Activated T-helper 17 cell treated with anti-CD3 and anti-CD28 coated beads, Interleukin-2, amount 50 U/mL, for 72 hours (primary cell): ENCODE data around the gene HEXB. TPM values are rescaled to one million over a fixed set of nuclear protein-coding genes. Genes with fewer than 3 reads are reported as not detected.
A peak's percentile ranks its signal among the peaks of the same experiment; 100 is the strongest.
"Not testable (repeated sequence)": the region's sequence is repeated elsewhere in the genome, so short reads cannot be mapped to it uniquely, and the experiment has no call there.

Source experiments
- ATAC-seq: fragments of 150-1000 bp; cut with Tn5 transposase; replicated peaks from 2 replicates; pipeline ENCODE4 v1.10.0; 2021; ENCODE audit warnings: mild to moderate bottlenecking, moderate library complexity
- H3K27ac Mint-ChIP-seq: one replicate; pipeline ENCODE4 v1.8.0; 2022; ENCODE audit warnings: mixed read lengths
- H3K27me3 Mint-ChIP-seq: one replicate; pipeline ENCODE4 v1.8.0; 2022; ENCODE audit warnings: mixed read lengths
- H3K36me3 Mint-ChIP-seq: one replicate; pipeline ENCODE4 v1.8.0; 2022; ENCODE audit warnings: low read depth, mild to moderate bottlenecking, mixed read lengths
- H3K4me1 Mint-ChIP-seq: one replicate; pipeline ENCODE4 v1.8.0; 2022; ENCODE audit warnings: mixed read lengths
- H3K4me3 Mint-ChIP-seq: one replicate; pipeline ENCODE4 v1.8.0; 2022; ENCODE audit warnings: mild to moderate bottlenecking, mixed read lengths
- H3K9me3 Mint-ChIP-seq: one replicate; pipeline ENCODE4 v1.8.0; 2022; ENCODE audit warnings: mixed read lengths
- total RNA-seq, 2 donors: library from RNA; stranded (reverse); gene quantifications; one replicate each; pipeline ENCODE4 v1.2.3, GENCODE V29; 2022

Gene HEXB
- total RNA-seq, 2 donors from 2014 or later: 42.4 to 79.0 TPM

GRCh38 chr5:74672215-74672877 lies 12.7 kb upstream of the HEXB start:
- no peak for ATAC-seq
- Mint-ChIP-seq H3K36me3 (no peaks in the 10 kb centered on the region), H3K4me3 (no peak overlapping the region), H3K4me1 (no peaks in the 10 kb centered on the region), H3K27me3 (peaks cover 13% of the 10 kb centered on the region), H3K9me3 (no peaks in the 10 kb centered on the region), H3K27ac (no peak overlapping the region)

DNA sequence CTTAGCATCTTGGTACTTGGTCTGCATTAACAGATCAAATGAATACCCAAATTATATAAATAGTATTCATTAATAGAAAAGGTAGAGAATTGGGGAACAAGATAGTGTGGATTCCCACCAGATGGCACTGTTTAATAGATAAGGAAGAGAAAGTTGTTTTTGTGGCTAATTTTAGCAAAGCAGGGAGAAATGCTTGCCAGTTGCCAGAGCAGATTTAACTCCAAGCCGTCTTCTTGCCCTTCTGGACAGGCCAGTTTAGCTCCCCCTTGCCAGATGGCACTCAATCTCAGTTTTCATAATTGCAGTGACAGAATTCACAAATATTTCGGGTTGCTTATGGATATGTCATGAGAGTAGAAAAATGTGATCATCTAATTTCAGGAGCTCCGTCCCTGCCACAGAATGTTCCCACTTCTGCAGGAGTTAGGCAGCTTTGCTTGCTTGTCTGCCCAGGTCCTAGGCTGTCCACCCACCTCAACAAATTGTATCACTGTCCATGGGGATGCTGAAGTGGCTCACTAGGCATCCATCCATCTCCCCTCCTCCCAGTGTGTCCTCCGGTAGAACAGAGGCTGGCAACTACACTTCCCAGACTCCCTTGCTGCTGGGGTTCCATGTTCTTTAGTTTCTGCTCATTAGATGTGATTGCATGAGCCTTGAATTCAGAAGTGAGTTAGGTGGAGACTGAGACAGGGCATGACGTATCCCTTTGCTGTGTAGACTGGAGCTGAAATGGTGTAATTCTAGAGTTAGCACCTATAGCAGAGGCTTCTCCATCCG lies 11.8 kb upstream of the HEXB start:
- H3K4me3 Mint-ChIP-seq: no peak overlapping the region
- no peak for ATAC-seq
- H3K36me3 Mint-ChIP-seq: no peaks in the 10 kb centered on the region
- no peak overlapping the region for H3K27ac Mint-ChIP-seq
- H3K9me3 Mint-ChIP-seq: no peaks in the 10 kb centered on the region
- H3K4me1 Mint-ChIP-seq: no peaks in the 10 kb centered on the region
- H3K27me3 Mint-ChIP-seq: peaks cover 13% of the 10 kb centered on the region

GRCh38 chr5:74676466-74676865 lies 8.6 kb upstream of the HEXB start:
- not testable (repeated sequence) for H3K36me3 Mint-ChIP-seq, ATAC-seq, H3K9me3 Mint-ChIP-seq, H3K4me3 Mint-ChIP-seq, H3K27ac Mint-ChIP-seq, H3K4me1 Mint-ChIP-seq
- peaks cover 19% of the 10 kb centered on the region for H3K27me3 Mint-ChIP-seq

- not testable (repeated sequence) for H3K27ac Mint-ChIP-seq, H3K4me3 Mint-ChIP-seq, H3K9me3 Mint-ChIP-seq, H3K4me1 Mint-ChIP-seq, ATAC-seq, H3K36me3 Mint-ChIP-seq
- H3K27me3 Mint-ChIP-seq: peaks cover 13% of the 10 kb centered on the region
These were observed 6.9 kb upstream of the HEXB start for GRCh38 chr5:74678123-74678522.

DNA sequence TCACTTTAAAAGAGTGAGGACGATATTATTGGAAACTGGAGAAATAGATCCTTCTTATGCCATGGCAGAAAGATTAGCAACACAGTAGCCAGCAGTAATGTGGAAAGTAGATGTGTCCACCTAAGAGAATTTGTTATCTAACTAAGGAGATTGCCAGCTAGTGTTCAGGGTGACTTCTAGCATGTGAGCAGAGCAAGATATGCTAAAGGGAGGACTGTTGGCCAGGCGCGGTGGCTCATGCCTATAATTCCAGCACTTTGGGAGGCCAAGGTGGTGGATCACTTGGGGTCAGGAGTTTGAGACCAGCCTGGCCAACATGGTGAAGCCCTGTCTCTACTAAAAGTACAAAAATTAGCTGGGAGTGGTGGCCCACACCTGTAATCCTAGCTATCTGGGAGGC lies 5.7 kb upstream of the HEXB start:
- not testable (repeated sequence) for H3K4me3 Mint-ChIP-seq, H3K27ac Mint-ChIP-seq, ATAC-seq, H3K9me3 Mint-ChIP-seq, H3K27me3 Mint-ChIP-seq, H3K36me3 Mint-ChIP-seq, H3K4me1 Mint-ChIP-seq

- Mint-ChIP-seq H3K27ac (no peak overlapping the region), H3K36me3 (no peaks in the 10 kb centered on the region), H3K27me3 (peaks cover 9% of the 10 kb centered on the region), H3K4me3 (no peak overlapping the region), H3K4me1 (no peaks in the 10 kb centered on the region), H3K9me3 (no peaks in the 10 kb centered on the region)
- no peak for ATAC-seq
These were observed 5.1 kb upstream of the HEXB start for GRCh38 chr5:74679966-74680365.

DNA sequence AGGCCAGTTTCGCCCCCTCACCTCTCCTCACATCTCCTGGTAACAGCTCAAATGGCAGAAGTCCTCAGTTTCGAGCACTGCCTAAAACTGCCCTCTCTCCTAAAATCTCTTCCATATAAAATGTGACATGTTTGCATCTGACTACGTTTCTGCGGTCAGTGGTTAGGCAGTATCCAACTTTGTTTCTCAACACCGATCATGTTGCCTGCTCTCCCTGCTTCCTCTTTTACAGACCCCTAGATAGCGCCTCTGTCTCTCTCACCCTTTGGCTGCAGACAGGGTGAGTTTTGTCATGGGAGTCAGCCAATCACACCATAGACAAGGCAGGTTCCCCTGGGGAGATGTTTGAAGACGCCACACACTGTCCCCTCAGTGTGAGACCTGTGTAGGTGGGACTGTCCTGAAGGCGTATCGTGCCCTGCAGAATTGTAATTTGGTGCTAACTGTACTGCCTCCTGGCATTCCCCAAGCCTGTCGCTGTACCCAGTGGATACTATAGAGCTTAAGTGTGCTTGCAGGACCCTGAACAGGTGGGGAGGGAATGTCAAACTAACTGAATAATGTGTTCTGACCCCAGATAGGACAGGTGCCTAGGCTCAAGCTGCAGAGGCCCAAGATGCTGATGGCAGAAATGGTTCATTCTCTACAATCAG lies 1.1 kb downstream of the HEXB start:
- Mint-ChIP-seq H3K9me3 (no peaks in the 10 kb centered on the region), H3K27ac (peak overlapping the region; percentile 70), H3K36me3 (peaks cover 27% of the 10 kb centered on the region), H3K27me3 (no peaks in the 10 kb centered on the region), H3K4me1 (peaks cover 5% of the 10 kb centered on the region), H3K4me3 (peak overlapping the region; percentile 84)
- ATAC-seq: no peak

DNA sequence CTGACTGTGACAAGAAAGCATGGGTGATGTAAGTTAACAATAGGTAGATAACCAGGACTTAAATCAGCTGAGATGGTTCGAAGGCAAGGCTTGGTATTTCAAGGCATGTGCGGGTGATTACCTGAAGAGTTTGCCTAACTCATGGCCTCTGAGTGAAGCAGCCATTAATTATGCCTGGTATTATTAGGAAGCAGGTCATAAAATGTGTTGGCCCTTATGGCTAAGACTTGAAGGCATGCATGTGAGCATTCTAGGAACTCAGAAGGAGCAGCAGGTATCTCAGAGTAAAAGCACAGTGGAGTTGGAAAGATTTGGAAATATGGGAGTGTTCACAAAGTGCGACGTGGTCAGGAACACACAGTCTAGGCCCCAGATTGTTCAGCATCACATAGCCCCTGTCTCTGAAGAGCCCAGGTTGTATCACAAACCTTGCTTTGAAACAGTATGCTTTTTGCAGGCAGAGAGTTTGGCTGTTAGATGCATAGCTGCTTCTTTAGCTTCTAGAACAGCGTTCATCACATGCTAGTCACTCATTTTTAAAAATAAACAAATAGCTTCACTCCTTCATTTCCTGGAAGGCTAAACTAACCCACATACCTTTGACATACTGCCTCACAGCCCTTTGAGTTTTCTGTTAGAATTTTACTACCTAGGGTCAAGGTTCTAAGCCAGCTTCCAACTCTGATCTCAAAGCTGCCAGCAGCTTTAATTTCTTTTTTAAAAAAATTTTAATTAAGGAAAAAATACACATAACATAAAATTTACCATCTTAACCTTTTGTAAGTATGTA lies 2.1 kb downstream of the HEXB start:
- no peaks in the 10 kb centered on the region for H3K9me3 Mint-ChIP-seq
- H3K27me3 Mint-ChIP-seq: no peaks in the 10 kb centered on the region
- peak overlapping the region; percentile 84 for H3K4me3 Mint-ChIP-seq
- peaks cover 5% of the 10 kb centered on the region for H3K4me1 Mint-ChIP-seq
- H3K36me3 Mint-ChIP-seq: peaks cover 33% of the 10 kb centered on the region
- no peak overlapping the region for H3K27ac Mint-ChIP-seq
- ATAC-seq: no peak

DNA sequence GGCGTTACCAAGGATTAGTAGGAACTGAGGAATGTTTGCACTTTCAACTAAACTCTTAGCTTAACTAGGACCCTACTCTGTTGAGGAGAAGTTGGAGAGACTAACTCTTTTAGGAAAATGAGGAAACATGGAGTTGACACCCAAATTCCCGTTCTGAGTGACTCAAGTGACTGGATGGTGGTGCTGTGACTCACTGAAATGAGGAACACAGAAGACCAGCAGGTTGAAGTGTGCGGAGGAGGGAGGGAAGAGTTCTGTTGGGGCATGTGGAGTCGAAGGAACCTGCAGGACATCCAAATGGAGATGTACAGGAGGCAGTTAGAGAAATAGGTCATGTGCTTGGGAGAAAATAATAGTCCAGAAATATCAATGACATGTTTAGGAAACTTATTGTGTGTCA lies 8.2 kb downstream of the HEXB start:
- no peak for ATAC-seq
- Mint-ChIP-seq H3K27ac (peak overlapping the region; percentile 39), H3K4me1 (no peaks in the 10 kb centered on the region), H3K4me3 (no peak overlapping the region), H3K36me3 (peaks cover 79% of the 10 kb centered on the region), H3K27me3 (no peaks in the 10 kb centered on the region), H3K9me3 (no peaks in the 10 kb centered on the region)

DNA sequence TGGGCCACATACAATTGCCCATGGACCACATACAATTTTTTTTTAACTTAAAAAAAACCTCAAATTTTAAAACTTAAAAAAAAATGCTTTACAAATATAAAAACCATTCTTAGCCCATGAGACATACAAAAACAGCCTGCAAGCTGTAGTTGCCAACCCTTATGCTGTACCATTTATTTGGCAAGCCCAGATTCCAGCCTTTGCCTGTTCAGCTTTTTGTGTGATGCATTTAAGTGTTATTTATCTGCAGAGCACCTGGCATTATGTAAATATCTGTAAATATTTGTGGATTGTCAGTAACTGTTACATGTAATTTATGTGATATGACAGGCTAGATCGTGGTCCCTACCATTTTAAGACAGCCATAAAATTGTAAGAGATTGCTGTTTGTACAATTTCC lies 32.6 kb downstream of the HEXB start:
- no peak for ATAC-seq
- Mint-ChIP-seq H3K9me3 (no peaks in the 10 kb centered on the region), H3K4me1 (no peaks in the 10 kb centered on the region), H3K27me3 (no peaks in the 10 kb centered on the region), H3K36me3 (peaks cover 95% of the 10 kb centered on the region), H3K27ac (no peak overlapping the region), H3K4me3 (no peak overlapping the region)

DNA sequence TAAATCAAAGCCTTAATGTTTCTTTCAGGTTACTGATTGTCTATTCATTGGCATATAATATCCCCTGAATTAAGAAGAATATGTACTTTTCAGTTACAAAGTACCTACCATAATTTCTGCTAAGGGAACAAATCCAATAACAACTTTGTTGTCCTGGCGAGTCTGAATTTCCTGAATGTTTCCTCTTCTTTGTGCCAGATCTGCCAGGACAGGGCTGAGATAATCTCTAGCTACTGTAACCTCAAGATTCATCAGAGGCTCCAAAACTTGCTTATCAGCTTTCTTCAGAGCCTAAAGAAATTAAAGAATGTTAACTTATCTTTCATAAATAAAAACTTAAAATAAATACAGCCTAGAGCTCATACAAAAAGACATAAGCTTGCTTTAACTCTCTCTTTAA lies 37.2 kb downstream of the HEXB start:
- Mint-ChIP-seq H3K9me3 (no peaks in the 10 kb centered on the region), H3K4me3 (no peak overlapping the region), H3K27me3 (no peaks in the 10 kb centered on the region), H3K4me1 (no peaks in the 10 kb centered on the region), H3K36me3 (peaks cover 93% of the 10 kb centered on the region), H3K27ac (no peak overlapping the region)
- ATAC-seq: no peak

- H3K36me3 Mint-ChIP-seq: peaks cover 93% of the 10 kb centered on the region
These were observed 40.3 kb downstream of the HEXB start for GRCh38 chr5:74725331-74725730.

GRCh38 chr5:74736759-74737158 lies 51.7 kb downstream of the HEXB start:
- Mint-ChIP-seq H3K36me3 (peaks cover 94% of the 10 kb centered on the region), H3K27me3 (no peaks in the 10 kb centered on the region), H3K4me3 (no peak overlapping the region), H3K4me1 (no peaks in the 10 kb centered on the region), H3K27ac (no peak overlapping the region), H3K9me3 (no peaks in the 10 kb centered on the region)
- ATAC-seq: no peak

More at GRCh38 chr5:74725331-74725730, 40.3 kb downstream of the HEXB start:
- H3K27ac Mint-ChIP-seq: no peak overlapping the region
- H3K27me3 Mint-ChIP-seq: no peaks in the 10 kb centered on the region
- no peak overlapping the region for H3K4me3 Mint-ChIP-seq
- H3K9me3 Mint-ChIP-seq: no peaks in the 10 kb centered on the region
- ATAC-seq: no peak
- H3K4me1 Mint-ChIP-seq: no peaks in the 10 kb centered on the region

DNA sequence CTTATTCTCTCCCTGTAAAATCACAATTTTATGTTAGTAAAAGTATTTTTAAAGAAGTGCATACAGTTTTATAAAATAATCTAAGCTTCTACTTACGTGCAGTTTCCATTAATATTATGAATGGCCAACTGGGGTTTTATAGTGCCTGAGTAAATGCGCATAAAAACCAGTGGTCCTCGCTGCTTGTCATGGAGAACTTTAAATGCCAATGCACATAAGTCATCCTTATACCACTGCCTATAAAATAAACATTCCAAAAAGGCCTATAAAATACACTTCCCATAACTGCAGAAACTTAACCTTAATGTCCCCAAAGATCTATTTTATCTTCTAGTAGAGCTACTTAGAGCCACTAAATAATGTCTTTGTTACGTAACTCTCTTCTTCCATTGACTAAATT lies 53.4 kb downstream of the HEXB start:
- Mint-ChIP-seq H3K9me3 (no peaks in the 10 kb centered on the region), H3K27me3 (no peaks in the 10 kb centered on the region), H3K36me3 (peaks cover 93% of the 10 kb centered on the region)

More for the DNA sequence above, 53.4 kb downstream of the HEXB start:
- no peak overlapping the region for H3K27ac Mint-ChIP-seq
- H3K4me1 Mint-ChIP-seq: no peaks in the 10 kb centered on the region
- ATAC-seq: no peak
- H3K4me3 Mint-ChIP-seq: no peak overlapping the region
